Fibroblast of pulmonary artery (primary cell): ENCODE data around the gene HOXB3.

Source experiments
- DNase-seq: peaks from one replicate; pipeline ENCODE4 v3.0.0-alpha.2; 2010; ENCODE audit warnings: low read depth
- H3K4me3 ChIP-seq: replicated peaks from 2 replicates; pipeline ENCODE4 v1.5.1; 2011; ENCODE audit warnings: low read depth, mild to moderate bottlenecking, control low read depth, low read length, moderate library complexity
- CTCF ChIP-seq: IDR thresholded peaks from 2 replicates; pipeline ENCODE4 v1.5.1; 2011; ENCODE audit warnings: mild to moderate bottlenecking, control low read depth, low read length, inconsistent platforms; ENCODE audit errors: missing control alignments

The HOXB3 gene

GRCh38 chr17:48528936-48529682, 60.9 kb downstream of the HOXB3 start:
- no peak for DNase-seq
- no peak for TF ChIP-seq CTCF
- H3K4me3 ChIP-seq = no peak overlapping the region

DNA sequence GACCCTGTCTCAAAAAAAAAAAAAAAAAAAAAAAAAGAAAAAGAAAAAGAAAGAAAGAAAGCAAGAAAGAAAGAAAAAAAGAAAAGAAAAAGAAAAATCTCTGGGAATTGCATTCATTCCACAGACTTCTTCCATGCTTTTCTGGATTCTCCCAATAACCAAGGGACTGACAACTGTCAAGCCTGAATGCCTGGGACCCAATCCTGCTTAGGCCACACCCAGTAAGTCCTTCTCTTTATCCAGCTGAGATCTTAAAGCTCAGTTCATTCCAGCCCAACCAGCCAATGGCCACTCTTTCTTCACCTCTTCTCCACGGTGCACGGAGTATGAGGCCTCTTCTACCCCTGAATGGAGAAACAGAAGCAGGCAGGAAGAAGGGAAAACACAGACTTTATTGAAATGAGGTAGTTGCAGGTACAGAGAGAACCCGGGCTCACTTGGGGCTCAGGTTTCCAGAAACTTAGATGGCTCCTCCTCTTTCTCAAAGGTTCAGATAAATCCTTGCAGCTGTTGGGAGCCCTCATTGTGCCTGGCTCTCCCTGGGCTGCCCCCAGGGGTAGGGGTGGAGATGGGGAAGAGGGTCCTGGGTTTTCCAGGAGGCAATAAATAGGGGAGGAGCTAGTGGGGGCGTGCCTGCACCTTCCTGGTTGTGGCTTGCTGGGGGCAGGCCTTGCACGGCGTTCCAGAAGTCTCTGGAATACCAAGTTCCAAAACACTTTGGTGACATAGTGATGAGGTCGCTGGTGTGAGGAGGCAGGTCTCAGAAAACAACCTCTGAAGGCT, 61.7 kb downstream of the HOXB3 start:
- no peak for TF ChIP-seq CTCF
- DNase-seq = no peak
- H3K4me3 ChIP-seq = no peak overlapping the region

DNA sequence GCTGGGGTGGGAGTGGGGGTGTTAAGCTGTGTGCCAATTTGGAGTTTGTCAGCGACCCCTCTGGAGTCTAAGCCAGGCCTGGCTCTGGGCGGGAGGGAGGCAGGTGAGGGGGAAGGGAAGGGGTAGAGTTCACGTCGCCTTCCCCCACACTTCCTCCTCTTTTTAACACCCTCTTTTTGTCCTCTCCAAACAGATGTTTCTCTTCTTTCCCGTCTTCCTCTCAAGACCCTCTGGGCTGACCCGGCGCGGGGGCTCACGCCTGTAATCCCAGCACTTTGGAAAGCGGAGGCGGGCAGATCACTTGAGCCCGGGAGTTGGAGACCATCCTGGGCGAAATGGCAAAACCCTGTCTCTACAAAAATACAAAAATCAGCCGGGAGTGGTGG, 62.5 kb downstream of the HOXB3 start:
- H3K4me3 ChIP-seq = no peak overlapping the region
- DNase-seq = no peak
- TF ChIP-seq CTCF = no peak

- no peak for DNase-seq
- H3K4me3 ChIP-seq = no peak overlapping the region
- no peak for TF ChIP-seq CTCF
Measured at GRCh38 chr17:48526608-48527546, 63.2 kb downstream of the HOXB3 start.

GRCh38 chr17:48523010-48523409, 67.0 kb downstream of the HOXB3 start:
- DNase-seq = no peak
- TF ChIP-seq CTCF = peak; percentile 13
- no peak overlapping the region for H3K4me3 ChIP-seq

GRCh38 chr17:48522031-48522653, 67.9 kb downstream of the HOXB3 start:
- H3K4me3 ChIP-seq = no peak overlapping the region
- no peak for DNase-seq
- TF ChIP-seq CTCF = no peak
